Colon (tissue), 2 donors: Measurements from ENCODE around the gene GTF2IRD1.
"Not testable (repeated sequence)": the region's sequence is repeated elsewhere in the genome, so short reads cannot be mapped to it uniquely, and the experiment has no call there.

ENCODE experiments used
- FAIRE-seq: peaks from 2 replicates; lab custom pipeline; 2012; peaks lifted over from hg19 to GRCh38; lab: Jason Lieb, UNC
- donor health status: control.
- donor health status: control.

Gene GTF2IRD1

DNA sequence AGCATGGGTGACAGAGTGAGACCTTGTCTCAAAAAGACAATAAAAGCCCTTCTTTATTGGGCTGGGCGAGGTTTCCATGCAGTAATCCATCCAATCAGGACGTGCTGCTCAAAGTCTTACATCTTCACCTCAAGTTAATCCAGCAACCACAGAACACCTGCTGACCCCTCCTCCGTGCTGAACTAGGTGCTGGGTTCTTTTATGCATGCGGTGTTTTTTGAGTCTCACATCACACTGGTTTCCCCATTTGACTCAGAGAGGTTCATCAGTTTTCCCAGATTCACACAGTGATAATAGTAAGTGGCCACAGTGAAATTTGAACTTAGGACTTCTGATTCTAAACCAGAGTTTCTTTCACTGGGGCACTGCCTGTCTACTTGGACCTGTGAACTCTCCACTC, 145.5 kb downstream of the GTF2IRD1 start:
- no peak for FAIRE-seq

DNA sequence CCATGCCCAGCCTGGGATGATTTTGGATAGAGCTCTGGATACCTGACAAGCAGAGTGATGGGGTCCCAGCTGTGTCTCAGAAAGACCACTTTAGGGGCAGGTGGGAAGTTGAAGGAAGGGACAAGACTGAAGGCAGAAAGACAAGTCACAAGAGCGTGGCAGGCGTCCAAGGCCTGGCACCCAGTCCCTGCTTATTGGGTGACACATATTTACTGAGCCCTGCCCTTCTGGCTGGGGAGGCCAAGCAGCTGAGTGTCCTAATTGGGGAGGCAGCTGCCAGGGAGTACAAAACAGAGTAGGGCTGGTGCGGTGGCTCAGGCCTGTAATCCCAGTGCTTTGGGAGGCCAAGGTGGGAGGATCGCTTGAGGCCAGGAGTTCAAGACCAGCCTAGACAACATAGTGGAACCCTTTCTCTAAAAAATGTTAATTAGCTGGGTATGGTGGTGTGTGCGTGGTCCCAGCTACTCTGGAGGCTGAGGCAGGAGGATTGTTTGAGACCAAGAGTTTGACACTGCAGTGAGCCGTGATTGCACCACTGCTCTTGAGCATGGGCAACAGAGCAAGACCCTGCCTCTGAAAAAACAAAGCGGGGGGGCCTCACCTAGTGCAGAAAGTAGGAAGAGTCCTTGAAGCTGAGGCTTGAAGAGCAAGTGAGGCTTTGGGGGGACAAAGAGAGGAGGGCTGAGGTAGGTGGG, 150.8 kb downstream of the GTF2IRD1 start:
- FAIRE-seq: no peak

DNA sequence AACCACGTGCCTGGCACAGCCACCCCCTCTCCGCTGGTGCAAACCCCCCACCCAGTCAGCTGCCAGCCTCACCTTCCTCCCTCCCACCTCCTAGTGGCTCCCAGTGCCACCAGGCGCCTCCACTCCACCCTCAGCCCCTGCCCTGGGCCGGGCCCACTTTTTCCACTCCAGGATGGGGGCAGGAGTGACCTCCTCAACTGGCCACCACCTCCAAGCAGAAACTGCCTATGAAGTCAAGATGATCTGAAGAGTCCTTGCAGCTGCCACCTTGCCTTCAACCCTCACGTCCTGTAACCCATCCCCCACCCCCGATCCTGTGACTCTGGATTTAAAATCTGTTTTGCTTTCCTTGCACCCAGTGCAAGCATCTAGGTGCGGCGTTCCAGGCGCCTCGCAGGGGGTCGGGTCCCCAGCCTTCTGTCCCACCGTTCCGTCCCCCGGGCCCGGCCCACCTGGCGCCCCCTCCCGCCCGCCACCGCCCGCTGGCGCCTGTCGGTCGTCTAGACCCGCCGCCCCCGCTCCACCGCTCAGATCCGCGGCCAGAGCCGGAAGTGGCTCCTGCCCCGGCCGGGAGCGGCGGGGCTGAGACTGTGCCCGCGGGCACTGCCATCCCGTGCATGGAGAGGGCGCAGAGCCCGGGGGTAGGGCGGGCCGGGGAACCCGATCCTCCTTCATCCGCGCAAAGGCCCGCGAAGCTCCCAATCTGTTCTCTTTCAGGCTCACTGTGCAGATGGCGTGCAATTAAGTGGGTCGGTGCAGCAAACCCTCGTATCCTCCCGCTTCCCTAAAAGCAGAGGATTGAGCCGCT, 152.6 kb downstream of the GTF2IRD1 start:
- FAIRE-seq: no peak

DNA sequence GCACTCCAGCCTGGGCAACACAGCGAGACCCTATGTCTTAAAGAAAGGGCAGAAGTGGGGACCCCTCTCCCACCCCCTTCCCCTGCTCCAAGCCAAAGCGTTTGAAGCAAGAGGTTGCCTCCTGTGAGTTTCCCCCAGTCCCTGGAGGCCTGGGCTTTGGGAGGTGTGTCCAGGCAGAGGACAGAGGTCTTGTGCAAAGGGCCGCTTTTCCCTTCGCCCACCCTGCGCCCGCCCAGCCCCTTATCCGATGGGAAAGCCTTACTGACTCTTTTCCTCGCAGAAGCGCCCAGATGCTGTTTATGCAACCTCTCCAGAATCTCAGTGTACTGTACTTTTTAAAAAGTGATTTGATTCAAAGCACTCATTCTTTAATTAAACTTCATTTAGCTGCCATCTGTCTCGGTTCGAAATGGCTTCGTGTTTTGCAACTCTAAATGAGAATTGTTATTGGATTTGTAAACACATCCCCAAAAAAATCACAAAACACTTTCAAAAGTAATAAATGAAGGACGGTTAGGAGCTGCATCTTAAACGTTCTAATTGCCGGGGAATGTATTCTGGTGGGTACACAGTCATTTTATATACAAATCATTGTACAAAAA, 153.3 kb downstream of the GTF2IRD1 start:
- FAIRE-seq: no peak

DNA sequence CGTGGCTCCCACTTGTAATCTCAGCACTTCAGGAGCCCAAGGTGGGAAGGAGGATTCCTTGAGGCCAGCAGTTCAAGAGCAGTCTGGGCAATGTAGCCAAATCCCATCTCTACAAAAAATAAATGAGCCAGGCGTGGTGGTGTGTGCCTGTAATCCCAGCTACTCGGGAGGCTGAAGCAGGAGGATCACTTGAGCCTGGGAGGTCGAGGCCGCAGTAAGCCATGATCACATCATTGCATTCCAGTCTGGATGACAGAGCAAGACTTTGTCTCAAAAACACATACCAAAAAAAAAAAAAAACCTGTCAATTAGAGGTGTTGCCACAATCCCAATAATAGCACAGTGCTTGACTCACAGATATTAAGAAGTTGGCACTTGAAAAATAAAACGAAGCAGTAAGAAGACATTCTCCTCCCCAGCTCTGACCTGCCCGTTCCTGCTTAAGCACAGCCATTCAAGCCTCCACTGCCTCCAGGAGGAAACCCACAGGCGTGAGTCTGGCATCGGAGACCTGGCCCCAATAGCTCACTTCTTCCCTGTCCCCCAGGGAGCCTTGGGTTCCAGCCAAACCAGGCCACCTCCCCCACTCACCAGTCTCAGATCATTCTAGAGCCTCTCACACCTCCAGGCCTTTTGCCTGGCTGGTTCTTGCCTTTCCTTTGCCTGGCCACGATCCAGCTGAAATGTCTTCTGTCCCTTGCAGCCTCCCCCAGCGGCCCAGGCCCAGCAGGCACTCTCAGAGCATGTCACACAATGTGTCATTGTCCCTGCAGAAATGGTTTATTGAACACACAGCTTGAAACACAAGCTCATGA, 158.5 kb downstream of the GTF2IRD1 start:
- FAIRE-seq: no peak

DNA sequence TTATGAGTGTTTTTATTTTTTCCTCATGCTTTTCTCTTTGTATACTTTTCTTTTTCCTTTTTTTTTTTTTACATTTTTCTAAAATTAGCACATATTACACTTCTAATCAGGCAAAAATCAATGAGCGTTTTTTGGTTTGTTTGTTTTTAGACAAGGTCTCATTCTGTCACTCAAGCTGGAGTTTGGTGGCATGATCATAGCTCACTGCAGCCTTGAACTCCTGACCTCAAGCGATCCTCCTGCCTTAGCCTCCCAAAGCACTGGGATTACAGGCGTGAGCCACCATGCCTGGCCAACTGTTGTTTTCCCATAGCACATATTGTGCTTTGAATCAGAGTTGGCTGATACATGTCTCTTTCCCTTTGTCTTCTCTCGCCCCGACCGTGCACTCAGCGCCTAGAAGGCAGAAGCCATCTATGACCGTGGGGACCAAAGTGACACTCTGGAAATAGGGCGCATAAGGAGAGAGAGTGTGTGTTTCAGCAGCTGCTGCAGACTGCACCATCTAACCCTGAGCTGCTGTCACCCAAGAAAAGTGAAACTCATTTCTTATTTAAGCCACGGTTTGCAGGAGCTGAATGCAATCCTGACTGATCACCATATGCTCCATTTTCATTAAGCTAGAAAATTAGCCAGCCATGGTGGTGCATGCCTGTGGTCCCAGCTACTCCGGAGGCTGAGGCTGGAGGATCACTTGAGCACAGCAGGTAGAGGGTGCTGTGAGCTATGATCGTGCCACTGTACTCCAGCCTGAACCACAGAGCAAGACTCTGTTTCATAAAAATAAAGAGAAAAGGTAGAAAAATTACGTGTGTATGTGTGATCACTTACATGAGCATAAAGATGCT, 162.5 kb downstream of the GTF2IRD1 start:
- no peak for FAIRE-seq

DNA sequence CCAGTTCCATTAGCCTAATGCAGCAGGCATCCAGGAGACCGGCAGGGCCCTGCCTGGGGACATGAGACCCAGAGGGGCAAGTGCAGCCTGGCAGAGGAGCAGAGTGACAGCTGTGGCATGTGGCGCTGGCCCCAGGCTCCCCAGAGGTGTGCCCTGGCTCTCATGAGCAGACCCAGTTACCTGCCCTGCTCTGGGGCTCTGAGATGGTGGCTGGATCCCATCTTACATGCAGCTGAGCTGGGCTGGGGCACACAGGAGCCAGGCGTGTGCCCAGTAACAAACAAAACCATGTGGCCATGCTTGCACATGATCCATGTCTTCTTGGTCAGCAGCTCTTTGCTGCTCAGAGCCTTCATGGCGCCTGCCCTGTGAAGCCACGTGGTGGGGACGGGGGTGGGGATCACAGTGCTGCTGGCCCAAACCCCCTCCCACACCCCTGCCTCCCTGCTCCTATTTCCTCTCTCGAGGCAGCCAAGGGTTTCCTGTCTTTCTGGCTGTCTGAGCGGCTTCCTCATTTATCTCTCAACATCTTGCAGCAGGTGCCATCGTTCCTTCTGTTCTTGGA, 163.6 kb downstream of the GTF2IRD1 start:
- FAIRE-seq: no peak

DNA sequence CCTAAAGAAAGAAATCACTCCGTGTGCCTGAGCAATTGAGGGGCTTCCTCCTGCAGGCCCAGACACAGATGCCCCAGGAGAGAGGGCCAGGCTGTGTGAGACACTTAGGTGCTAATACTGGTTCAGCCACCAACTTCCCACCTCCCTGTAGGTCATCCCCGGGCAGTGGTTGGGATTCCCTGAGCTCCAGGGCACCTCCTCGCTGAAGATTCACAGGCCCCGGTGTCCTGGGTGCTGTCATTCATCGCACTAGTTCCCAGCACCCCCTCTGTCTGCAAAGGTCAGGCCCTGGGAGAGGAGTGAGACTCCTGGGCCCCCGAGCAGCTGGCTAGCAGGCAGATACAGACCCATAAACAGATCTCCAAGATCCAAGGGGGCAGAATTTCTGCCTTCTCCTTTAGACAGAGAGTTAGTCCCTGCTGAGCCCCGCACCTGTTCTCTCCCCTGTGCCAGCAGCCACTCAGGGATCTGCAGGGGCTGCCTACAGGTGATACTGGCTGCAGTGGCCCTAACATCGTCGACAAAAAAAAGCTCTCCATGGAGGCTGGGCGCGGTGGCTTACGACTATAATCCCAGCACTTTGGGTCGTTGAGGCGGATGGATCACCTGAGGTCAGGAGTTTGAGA, 165.6 kb downstream of the GTF2IRD1 start:
- FAIRE-seq: no peak

DNA sequence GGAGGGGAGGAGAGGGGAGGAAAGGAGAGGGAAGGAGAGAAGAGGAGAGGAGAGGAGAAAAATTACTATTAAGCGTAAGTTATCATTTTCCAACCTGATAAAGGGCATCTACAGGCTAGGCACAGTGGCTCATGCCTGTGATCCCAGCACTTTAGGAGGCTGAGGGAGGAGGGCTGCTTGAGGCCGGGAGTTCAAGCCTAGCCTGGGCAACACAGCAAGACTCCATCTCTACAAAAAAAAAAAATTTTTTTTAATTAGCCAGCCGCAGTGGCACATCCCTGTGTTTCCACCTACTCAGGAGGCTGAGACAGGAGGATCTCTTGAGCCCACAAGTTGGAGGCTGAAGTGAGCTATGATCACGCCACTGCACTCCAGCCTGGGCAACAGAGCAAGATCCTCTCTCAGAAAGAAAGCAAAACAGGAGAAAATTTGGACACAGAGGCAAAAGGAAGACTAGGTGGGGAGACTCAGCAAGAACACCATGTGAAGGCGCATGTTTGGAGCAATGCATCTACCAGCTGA, 168.6 kb downstream of the GTF2IRD1 start:
- no peak for FAIRE-seq

DNA sequence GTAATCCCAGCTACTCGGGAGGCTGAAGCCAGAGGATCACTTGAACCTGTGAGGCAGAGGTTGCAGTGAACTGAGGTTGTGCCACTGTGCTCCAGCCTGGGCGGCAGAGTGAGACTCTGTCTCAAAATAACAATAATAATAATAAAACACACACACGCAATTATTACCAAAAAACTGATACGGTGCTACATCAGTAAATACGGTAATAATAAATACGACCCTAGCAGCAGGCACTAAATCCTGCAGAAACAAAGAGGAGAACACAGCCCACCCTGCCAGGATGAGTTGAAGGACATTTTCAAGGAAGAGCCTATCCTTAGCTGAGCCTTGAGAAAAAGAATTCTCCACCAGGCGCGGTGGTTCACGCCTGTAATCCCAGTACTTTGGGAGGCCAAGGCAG, 169.4 kb downstream of the GTF2IRD1 start:
- no peak for FAIRE-seq

DNA sequence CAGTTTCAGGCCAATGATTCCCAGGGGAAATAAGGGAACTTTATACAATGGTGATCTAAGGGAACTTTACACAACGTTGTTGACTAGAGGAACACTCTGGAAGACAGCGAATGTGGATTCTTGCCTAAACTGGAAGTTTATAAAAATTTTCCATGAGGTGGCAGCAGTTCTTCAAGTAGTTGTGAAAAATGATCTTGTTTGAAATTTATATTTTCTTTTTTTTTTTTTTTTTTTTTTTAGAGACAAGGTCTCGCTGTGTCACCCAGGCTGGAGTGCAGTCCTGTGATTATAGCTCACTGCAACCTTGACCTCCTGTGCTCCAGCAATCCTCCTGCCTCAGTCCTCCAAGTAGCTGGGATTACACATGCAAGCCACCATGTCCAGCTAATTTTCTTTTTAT, 171.7 kb downstream of the GTF2IRD1 start:
- FAIRE-seq: no peak

DNA sequence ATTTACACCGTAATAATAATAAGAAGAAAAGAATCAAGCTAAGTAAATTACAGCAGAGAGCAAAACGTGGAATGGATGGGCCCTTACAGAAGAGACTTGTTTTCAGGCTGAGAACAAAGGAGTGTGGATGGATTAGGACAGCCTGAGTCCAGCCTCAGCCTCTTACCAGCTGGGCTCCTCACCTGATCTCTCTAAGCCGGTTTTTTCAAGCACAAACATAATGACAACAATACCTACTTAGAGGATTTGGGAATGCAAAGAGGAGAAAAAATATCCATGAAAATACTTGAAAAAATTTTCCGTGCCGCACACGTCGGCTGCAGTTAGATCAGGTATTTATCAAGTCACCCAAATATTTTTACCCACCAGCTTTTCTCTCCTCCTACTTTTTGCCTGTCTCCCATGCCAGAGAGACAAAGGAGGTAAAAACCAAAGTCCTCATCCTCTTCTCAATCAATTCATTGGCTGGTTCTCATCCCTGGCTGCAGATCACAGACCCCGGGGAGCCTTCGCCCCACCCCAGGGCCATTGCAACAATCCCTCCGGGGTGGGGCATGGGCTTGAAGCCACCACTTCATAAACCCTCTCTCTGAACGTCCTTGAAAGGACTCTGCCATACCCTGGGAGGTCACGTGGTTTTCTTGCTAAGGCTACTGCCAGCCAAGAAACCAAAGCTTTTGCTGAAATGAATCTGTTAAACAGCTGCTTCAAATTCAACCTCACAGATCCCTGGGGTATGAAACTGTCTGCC, 174.1 kb downstream of the GTF2IRD1 start:
- no peak for FAIRE-seq

DNA sequence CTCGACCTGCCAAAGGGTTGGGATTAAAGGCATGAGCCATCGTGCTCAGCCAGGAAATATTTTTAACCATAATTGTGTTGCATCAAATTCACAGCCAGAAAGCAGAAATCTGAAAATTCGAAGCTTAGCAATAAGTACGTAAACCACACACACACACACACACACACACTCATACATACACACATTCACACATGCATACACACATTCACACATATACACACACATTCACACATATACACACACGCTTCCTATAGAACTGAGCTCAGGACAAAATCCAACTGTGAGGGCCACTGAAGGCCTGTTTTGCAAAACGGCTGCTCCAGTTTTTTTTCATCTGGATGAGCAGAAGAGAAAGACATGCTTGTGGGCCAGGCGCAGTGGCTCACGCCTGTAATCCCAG, 178.8 kb downstream of the GTF2IRD1 start:
- no peak for FAIRE-seq

DNA sequence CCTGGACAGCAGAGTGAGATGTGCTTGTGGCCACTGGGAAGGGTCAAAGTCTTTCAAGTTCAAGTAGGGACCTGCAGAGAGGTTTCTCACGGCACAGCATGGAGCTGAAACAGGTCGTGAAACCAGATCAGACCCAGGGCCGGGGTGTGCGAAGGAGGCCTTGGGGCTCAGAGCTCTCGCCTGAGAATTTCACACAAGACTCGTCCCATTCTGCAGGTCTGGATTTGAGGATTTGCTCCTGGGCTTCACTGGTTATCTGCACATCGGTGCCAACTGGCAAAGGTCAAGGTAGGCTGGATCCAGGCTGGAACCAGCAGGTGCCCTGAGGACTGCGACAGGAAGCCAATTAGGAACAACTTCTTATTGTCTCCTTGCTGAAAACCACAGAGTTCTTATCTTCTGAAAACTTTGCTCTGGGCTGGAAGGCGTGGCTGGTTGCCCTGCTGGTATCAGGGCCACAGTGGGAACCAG, 179.8 kb downstream of the GTF2IRD1 start:
- FAIRE-seq: no peak

DNA sequence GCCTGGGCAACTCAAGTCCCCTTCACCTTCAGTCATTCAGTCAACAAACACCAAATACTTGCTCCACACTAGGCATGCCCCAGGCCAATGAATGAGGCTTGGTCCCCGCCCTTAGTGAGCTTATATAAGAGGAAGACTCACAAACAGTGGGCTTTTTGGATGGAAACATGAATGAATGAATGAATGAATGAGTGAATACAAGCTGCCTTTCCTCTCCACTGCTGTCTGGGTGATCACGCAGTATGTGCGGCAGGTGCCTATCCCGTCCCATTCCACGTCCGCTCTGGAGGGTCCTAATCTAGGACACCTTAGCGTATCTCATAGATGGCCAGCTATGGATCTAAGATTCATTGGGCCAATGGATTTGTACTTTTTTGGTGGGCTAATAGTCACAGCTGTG, 184.0 kb downstream of the GTF2IRD1 start:
- FAIRE-seq: no peak

DNA sequence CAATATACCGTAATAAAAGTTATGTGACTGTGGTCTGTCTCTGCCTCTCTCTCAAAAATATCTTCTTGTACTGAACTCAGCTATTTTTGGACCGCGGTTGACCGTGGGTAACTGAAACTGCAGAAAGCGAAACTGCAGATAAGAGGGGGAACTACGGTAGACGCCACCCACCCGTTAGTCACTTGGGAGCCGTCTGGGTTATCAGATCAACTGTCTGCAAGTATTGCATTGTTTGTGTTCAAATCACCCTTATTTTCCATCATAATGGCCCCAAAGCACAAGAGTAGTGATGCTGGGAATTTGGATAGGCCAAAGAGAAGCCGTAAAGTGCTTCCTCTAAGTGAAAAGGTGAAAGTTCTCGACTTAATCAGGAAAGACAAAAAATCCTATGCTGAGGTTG, 196.3 kb downstream of the GTF2IRD1 start:
- FAIRE-seq: not testable (repeated sequence)

DNA sequence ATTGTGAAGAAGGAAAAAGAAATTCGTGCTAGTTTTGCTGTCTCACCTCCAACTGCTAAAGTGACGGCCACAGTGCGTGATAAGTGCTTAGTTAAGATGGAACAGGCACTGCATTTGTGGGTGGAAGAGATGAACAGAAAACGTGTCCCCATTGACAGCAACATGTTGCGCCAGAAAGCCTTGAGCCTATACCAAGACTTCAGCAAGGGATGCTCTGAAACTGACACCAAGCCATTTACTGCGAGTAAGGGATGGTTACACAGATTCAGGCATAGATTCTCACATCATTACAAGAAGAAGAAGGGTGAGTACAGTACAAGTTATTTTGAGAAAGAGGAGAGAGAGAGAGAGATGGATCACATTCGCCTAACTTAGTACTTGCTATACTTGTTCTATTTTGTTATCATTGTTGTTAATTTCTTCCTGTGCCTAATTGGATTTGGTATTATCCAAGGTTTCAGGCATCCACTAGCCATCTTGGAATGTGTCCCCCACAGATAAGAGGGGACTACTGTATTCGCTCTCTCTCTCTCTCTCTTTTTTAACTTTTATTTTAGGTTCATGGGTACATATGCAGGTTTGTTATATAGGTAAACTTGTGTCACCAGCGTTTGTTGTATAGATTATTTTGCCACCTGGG, 196.9 kb downstream of the GTF2IRD1 start:
- not testable (repeated sequence) for FAIRE-seq

DNA sequence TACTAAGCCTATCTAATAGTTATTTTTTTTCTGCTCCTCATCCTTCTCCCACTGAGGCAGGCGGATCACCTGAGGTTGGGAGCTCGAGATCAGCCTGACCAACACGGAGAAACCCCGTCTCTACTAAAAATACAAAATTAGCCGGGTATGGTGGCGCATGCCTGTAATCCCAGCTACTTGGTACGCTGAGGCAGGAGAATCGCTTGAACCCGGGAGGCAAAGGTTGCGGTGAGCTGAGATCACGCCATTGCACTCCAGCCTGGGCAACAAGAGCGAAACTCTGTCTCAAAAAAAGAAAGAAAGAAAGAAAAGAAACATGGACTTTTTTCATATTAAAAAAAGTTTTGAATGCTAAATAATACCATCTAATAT, 197.4 kb downstream of the GTF2IRD1 start:
- FAIRE-seq: not testable (repeated sequence)
